GM12874 (cell line): ENCODE results near the gene CNPY1.

ENCODE experiments used
- TF ChIP-seq, protein P1 (sequence below): IDR thresholded peaks from 2 replicates; pipeline ENCODE4 v1.5.1; 2011; ENCODE audit warnings: low read depth, mild to moderate bottlenecking, control low read depth, low read length, moderate library complexity; ENCODE audit not compliant: insufficient read depth

CNPY1 gene

GRCh38 chr7:155584261-155584660, 37.9 kb upstream of the CNPY1 start:
- TF ChIP-seq, protein P1, sequence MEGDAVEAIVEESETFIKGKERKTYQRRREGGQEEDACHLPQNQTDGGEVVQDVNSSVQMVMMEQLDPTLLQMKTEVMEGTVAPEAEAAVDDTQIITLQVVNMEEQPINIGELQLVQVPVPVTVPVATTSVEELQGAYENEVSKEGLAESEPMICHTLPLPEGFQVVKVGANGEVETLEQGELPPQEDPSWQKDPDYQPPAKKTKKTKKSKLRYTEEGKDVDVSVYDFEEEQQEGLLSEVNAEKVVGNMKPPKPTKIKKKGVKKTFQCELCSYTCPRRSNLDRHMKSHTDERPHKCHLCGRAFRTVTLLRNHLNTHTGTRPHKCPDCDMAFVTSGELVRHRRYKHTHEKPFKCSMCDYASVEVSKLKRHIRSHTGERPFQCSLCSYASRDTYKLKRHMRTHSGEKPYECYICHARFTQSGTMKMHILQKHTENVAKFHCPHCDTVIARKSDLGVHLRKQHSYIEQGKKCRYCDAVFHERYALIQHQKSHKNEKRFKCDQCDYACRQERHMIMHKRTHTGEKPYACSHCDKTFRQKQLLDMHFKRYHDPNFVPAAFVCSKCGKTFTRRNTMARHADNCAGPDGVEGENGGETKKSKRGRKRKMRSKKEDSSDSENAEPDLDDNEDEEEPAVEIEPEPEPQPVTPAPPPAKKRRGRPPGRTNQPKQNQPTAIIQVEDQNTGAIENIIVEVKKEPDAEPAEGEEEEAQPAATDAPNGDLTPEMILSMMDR: no peak

DNA sequence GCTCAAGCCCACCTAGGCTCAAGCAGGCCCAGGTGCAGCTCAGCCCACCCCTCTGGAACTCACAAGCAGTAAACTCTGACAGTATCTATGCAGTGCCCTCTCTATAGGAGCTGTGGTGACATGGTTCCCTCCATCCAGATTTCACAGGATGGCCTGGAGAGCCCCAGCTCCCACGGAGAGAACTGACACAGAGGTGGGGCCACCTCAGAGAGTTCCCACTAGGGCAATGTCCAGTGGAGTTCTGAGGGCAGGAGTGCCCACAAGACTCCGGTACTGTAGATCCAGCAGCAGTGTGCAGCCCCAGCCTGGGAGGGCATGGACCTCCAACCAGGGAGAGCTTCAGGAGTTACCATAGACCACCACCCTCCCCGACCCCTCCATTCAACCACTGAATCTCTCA, 37.3 kb upstream of the CNPY1 start:
- TF ChIP-seq, protein P1: no peak

DNA sequence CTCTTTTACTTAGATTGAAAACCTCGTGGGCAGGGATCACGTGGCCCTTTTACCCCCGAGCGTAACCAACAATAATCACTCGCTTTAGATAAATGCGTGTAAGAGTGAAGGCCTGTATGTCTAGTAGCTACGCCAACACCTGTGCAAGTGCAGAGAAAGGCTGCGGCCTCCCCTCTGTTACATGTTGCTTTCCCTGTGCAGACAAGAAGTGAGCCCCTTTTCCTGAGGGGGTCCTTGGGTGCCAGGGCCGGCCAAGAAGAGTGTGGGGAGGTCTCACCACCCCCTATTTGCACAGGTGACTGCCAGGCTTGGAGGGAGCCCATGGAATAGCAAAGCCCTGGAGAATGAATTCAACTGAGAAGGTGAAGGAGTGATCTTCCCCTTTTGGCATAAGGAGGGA, 35.6 kb upstream of the CNPY1 start:
- TF ChIP-seq, protein P1: no peak

- TF ChIP-seq, protein P1: no peak
Measured at GRCh38 chr7:155581107-155581830, 34.9 kb upstream of the CNPY1 start.

GRCh38 chr7:155580367-155580766, 34.0 kb upstream of the CNPY1 start:
- TF ChIP-seq, protein P1: no peak

DNA sequence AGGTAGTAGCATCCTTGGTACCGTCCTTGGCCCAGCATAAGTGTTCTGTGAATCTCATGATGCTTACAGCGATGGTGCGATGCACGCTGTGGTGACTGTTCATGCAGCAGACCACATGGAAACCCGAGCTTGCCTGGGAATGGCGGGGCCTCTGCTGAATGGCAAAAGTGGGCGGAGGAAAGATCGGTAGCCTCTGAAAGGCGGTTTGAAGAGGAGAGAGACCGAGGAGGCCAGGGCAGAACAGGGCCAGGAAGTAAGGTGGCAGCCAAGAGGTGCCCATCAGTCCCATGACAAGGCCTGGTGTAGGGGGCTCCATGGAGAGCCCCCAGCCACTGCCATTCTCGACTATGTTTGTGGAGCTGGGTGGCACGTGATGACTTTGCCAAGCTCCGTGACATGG, 33.2 kb upstream of the CNPY1 start:
- TF ChIP-seq, protein P1: no peak

GRCh38 chr7:155578016-155578415, 31.7 kb upstream of the CNPY1 start:
- TF ChIP-seq, protein P1: no peak
